ENCODE data around the gene PLXNA2.

DNA sequence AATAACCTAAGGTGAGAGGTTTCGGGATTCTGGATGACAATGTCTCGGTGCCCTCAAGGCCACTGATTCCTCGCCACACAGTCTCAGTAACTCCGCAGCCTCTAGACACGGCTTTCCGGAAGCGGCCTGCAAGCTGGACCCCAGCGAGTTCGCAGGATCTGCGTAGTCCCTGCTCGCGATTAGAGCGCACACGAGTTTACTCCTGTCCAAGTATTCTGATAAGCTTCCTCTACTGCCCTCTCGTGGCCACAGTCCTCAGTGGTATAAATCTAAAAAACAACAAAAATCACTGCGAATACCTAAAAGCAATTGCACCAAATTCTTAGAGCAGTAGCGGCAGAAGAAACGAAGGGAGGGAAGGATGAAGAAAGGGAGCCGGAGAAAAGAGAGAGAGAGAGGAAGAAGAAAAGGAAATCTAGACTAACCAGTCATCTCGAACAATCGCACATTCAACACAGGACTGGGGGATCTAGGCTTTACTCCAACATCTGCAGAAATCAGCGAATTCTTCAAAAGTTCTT lies 1.1 kb upstream of the PLXNA2 start:
- TF ChIP-seq, protein P1, sequence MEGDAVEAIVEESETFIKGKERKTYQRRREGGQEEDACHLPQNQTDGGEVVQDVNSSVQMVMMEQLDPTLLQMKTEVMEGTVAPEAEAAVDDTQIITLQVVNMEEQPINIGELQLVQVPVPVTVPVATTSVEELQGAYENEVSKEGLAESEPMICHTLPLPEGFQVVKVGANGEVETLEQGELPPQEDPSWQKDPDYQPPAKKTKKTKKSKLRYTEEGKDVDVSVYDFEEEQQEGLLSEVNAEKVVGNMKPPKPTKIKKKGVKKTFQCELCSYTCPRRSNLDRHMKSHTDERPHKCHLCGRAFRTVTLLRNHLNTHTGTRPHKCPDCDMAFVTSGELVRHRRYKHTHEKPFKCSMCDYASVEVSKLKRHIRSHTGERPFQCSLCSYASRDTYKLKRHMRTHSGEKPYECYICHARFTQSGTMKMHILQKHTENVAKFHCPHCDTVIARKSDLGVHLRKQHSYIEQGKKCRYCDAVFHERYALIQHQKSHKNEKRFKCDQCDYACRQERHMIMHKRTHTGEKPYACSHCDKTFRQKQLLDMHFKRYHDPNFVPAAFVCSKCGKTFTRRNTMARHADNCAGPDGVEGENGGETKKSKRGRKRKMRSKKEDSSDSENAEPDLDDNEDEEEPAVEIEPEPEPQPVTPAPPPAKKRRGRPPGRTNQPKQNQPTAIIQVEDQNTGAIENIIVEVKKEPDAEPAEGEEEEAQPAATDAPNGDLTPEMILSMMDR (IDR thresholded peaks at IDR 0.05) = peak; percentile 77 to 92 (median 86)
- TF ChIP-seq POLR2A (IDR thresholded peaks at IDR 0.05) = no peak

Data from esophagus squamous epithelium (tissue), 4 donors.